ENCODE measurements around the gene GRAMD2B.

DNA sequence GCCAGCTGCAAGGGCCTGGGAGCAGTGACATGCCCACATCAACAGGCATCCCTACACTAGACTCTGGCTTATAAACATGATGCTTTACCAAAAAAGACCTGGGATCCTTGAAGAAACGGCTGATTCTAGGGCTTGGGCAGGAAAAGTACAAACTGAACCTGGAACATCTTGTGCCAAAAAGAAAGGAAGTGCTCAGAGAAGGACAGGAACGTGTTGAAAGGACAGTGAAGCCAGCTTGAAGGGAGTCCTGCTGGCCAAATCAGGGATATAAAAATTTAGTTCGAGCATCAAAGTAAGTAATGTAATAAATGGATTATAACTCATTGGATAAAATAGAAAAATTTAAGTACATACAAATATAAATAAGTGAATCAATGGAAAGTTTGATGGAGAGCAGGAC lies 113.7 kb downstream of the GRAMD2B start:
- TF ChIP-seq, protein P1, sequence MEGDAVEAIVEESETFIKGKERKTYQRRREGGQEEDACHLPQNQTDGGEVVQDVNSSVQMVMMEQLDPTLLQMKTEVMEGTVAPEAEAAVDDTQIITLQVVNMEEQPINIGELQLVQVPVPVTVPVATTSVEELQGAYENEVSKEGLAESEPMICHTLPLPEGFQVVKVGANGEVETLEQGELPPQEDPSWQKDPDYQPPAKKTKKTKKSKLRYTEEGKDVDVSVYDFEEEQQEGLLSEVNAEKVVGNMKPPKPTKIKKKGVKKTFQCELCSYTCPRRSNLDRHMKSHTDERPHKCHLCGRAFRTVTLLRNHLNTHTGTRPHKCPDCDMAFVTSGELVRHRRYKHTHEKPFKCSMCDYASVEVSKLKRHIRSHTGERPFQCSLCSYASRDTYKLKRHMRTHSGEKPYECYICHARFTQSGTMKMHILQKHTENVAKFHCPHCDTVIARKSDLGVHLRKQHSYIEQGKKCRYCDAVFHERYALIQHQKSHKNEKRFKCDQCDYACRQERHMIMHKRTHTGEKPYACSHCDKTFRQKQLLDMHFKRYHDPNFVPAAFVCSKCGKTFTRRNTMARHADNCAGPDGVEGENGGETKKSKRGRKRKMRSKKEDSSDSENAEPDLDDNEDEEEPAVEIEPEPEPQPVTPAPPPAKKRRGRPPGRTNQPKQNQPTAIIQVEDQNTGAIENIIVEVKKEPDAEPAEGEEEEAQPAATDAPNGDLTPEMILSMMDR (IDR thresholded peaks at IDR 0.05) = peak in 2 of 3 donors; percentile 28 to 29
- TF ChIP-seq POLR2AphosphoS5 (IDR thresholded peaks at IDR 0.05) = no peak

Measured in breast epithelium (tissue), 3 donors.